ENCODE measurements around the gene VAPB. TPM values are rescaled to one million over a fixed set of nuclear protein-coding genes. Genes with fewer than 3 reads are reported as not detected.

The VAPB gene
- total RNA-seq, 1 donor from 2014 or later, result 61.5 TPM

- Histone ChIP-seq H3K4me1 (ENCODE audit: insufficient read depth, low read length) (peaks cover 4% of the 10 kb centered on the region), H3K27ac (ENCODE audit: low read depth, low read length) (no peak overlapping the region), H3K9me3 (ENCODE audit: insufficient read depth, low read depth, low read length) (no peaks in the 10 kb centered on the region), H3K27me3 (ENCODE audit: insufficient read depth, low read length) (no peaks in the 10 kb centered on the region), H3K36me3 (ENCODE audit: insufficient read depth, low read length) (no peaks in the 10 kb centered on the region), H2AFZ (ENCODE audit: low read depth, low read length) (no peak overlapping the region), H3K4me3 (ENCODE audit: insufficient read depth, low read depth, low read length) (no peak overlapping the region), H3K4me2 (ENCODE audit: low read length) (no peak overlapping the region), H4K20me1 (ENCODE audit: insufficient read depth, low read length) (peaks cover 3% of the 10 kb centered on the region), H3K79me2 (ENCODE audit: insufficient read depth, low read length) (no peaks in the 10 kb centered on the region), H3K9ac (ENCODE audit: low read length) (no peak overlapping the region)
- H3K4me3 Mint-ChIP-seq (ENCODE audit: unreplicated experiment), result no peak overlapping the region
- no peak for FAIRE-seq
- no peak overlapping the region for H3K27ac Mint-ChIP-seq (ENCODE audit: unreplicated experiment)
- peaks cover 8% of the 10 kb centered on the region for H3K36me3 Mint-ChIP-seq (ENCODE audit: low read depth, unreplicated experiment)
- DNase-seq (ENCODE audit: low read depth), result no peak
- TF ChIP-seq CTCF (IDR thresholded peaks at IDR 0.05; ENCODE audit: insufficient read depth, low read depth, low read length), result no peak
- TF ChIP-seq EZH2 (IDR thresholded peaks at IDR 0.05; ENCODE audit: insufficient read depth, low read length), result no peak
- H3K27me3 Mint-ChIP-seq (ENCODE audit: low read depth, unreplicated experiment), result no peaks in the 10 kb centered on the region
- peaks cover under 1% of the 10 kb centered on the region for H3K9me3 Mint-ChIP-seq (ENCODE audit: unreplicated experiment)
- H3K4me1 Mint-ChIP-seq (ENCODE audit: low read depth, unreplicated experiment), result peaks cover 4% of the 10 kb centered on the region
Measured at GRCh38 chr20:58466729-58467571, 77.9 kb downstream of the VAPB start.

- peaks cover 3% of the 10 kb centered on the region for H4K20me1 ChIP-seq (ENCODE audit: insufficient read depth, low read length)
- H3K27ac ChIP-seq (ENCODE audit: low read depth, low read length), result no peak overlapping the region
- H3K27me3 ChIP-seq (ENCODE audit: insufficient read depth, low read length), result no peaks in the 10 kb centered on the region
- TF ChIP-seq CTCF (IDR thresholded peaks at IDR 0.05; ENCODE audit: insufficient read depth, low read depth, low read length) (no peak), EZH2 (IDR thresholded peaks at IDR 0.05; ENCODE audit: insufficient read depth, low read length) (no peak)
- peaks cover 5% of the 10 kb centered on the region for H3K27me3 Mint-ChIP-seq (ENCODE audit: low read depth, unreplicated experiment)
- peaks cover 7% of the 10 kb centered on the region for H3K36me3 Mint-ChIP-seq (ENCODE audit: low read depth, unreplicated experiment)
- no peak overlapping the region for H3K4me2 ChIP-seq (ENCODE audit: low read length)
- H3K79me2 ChIP-seq (ENCODE audit: insufficient read depth, low read length), result no peaks in the 10 kb centered on the region
- no peak overlapping the region for H3K4me3 Mint-ChIP-seq (ENCODE audit: unreplicated experiment)
- H3K4me1 Mint-ChIP-seq (ENCODE audit: low read depth, unreplicated experiment), result no peaks in the 10 kb centered on the region
- no peaks in the 10 kb centered on the region for H3K9me3 Mint-ChIP-seq (ENCODE audit: unreplicated experiment)
- no peak overlapping the region for H2AFZ ChIP-seq (ENCODE audit: low read depth, low read length)
- no peak for DNase-seq (ENCODE audit: low read depth)
- no peaks in the 10 kb centered on the region for H3K36me3 ChIP-seq (ENCODE audit: insufficient read depth, low read length)
- H3K4me1 ChIP-seq (ENCODE audit: insufficient read depth, low read length), result no peaks in the 10 kb centered on the region
- no peak overlapping the region for H3K9ac ChIP-seq (ENCODE audit: low read length)
- no peak overlapping the region for H3K4me3 ChIP-seq (ENCODE audit: insufficient read depth, low read depth, low read length)
- no peak for FAIRE-seq
- H3K27ac Mint-ChIP-seq (ENCODE audit: unreplicated experiment), result no peak overlapping the region
- H3K9me3 ChIP-seq (ENCODE audit: insufficient read depth, low read depth, low read length), result no peaks in the 10 kb centered on the region
Measured at GRCh38 chr20:58467572-58468527, 78.8 kb downstream of the VAPB start.
